ENCODE results near the gene UROC1.

GRCh38 chr3:126558336-126559071, 40.9 kb upstream of the UROC1 start, which contains the start of gene C3orf22:
- TF ChIP-seq, protein P1, sequence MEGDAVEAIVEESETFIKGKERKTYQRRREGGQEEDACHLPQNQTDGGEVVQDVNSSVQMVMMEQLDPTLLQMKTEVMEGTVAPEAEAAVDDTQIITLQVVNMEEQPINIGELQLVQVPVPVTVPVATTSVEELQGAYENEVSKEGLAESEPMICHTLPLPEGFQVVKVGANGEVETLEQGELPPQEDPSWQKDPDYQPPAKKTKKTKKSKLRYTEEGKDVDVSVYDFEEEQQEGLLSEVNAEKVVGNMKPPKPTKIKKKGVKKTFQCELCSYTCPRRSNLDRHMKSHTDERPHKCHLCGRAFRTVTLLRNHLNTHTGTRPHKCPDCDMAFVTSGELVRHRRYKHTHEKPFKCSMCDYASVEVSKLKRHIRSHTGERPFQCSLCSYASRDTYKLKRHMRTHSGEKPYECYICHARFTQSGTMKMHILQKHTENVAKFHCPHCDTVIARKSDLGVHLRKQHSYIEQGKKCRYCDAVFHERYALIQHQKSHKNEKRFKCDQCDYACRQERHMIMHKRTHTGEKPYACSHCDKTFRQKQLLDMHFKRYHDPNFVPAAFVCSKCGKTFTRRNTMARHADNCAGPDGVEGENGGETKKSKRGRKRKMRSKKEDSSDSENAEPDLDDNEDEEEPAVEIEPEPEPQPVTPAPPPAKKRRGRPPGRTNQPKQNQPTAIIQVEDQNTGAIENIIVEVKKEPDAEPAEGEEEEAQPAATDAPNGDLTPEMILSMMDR (conservative IDR thresholded peaks at IDR 0.05) = no peak
- no peak for TF ChIP-seq EZH2 (IDR thresholded peaks at IDR 0.05; ENCODE audit: low read depth)

All from PC-9 (cell line).